ENCODE data around the gene UGGT2. TPM values are rescaled to one million over a fixed set of nuclear protein-coding genes. Genes with fewer than 3 reads are reported as not detected.
"Not testable (repeated sequence)": the region's sequence is repeated elsewhere in the genome, so short reads cannot be mapped to it uniquely, and the experiment has no call there.

UGGT2 gene
- total RNA-seq, 1 donor from 2014 or later, result 26.0 TPM

GRCh38 chr13:95781016-95781415 lies 272.2 kb downstream of the UGGT2 start:
- Histone ChIP-seq H3K27me3 (no peaks in the 10 kb centered on the region), H3K36me3 (peaks cover 0 to 23% of the 10 kb centered on the region in 2 donors), H3K4me3 (no peak overlapping the region), H3K4me1 (peaks cover 5 to 8% of the 10 kb centered on the region in 2 donors), H3K9me3 (no peaks in the 10 kb centered on the region), H3K27ac (no peak overlapping the region)
- intact Hi-C loops (cut with DNase I), result no loop called here
- no peak for TF ChIP-seq CTCF (IDR thresholded peaks at IDR 0.05)
- DNase-seq (ENCODE audit: low spot score in 2 of 2), result no peak

GRCh38 chr13:95779522-95779921 lies 273.7 kb downstream of the UGGT2 start:
- Histone ChIP-seq H3K36me3 (peaks cover 0 to 23% of the 10 kb centered on the region in 2 donors), H3K27me3 (no peaks in the 10 kb centered on the region), H3K4me3 (no peak overlapping the region), H3K9me3 (no peaks in the 10 kb centered on the region), H3K27ac (no peak overlapping the region), H3K4me1 (peaks cover 2 to 7% of the 10 kb centered on the region in 2 donors)
- TF ChIP-seq CTCF (IDR thresholded peaks at IDR 0.05), result no peak
- DNase-seq (ENCODE audit: low spot score in 2 of 2), result no peak
- intact Hi-C loops (cut with DNase I), result no loop called here

GRCh38 chr13:95771905-95772304 lies 281.3 kb downstream of the UGGT2 start:
- Histone ChIP-seq H3K4me1 (no peaks in the 10 kb centered on the region), H3K27ac (no peak overlapping the region), H3K27me3 (no peaks in the 10 kb centered on the region), H3K4me3 (no peak overlapping the region), H3K9me3 (no peaks in the 10 kb centered on the region), H3K36me3 (peaks cover 8 to 22% of the 10 kb centered on the region in 2 donors)
- no peak for TF ChIP-seq CTCF (IDR thresholded peaks at IDR 0.05)
- intact Hi-C loops (cut with DNase I), result no loop called here
- no peak for DNase-seq (ENCODE audit: low spot score in 2 of 2)

GRCh38 chr13:95763601-95764000 lies 289.6 kb downstream of the UGGT2 start:
- Histone ChIP-seq H3K4me1 (no peaks in the 10 kb centered on the region), H3K27me3 (no peaks in the 10 kb centered on the region), H3K36me3 (peaks cover 26 to 62% of the 10 kb centered on the region in 2 donors), H3K4me3 (no peak overlapping the region), H3K27ac (no peak overlapping the region), H3K9me3 (no peaks in the 10 kb centered on the region)
- no peak for TF ChIP-seq CTCF (IDR thresholded peaks at IDR 0.05)
- intact Hi-C loops (cut with DNase I), result no loop called here
- DNase-seq (ENCODE audit: low spot score in 2 of 2), result no peak

- intact Hi-C loops (cut with DNase I); H3K4me1 ChIP-seq; H3K27ac ChIP-seq; H3K4me3 ChIP-seq; DNase-seq (ENCODE audit: low spot score in 2 of 2); H3K27me3 ChIP-seq; H3K9me3 ChIP-seq: not testable (repeated sequence)
- peaks cover 26 to 58% of the 10 kb centered on the region in 2 donors for H3K36me3 ChIP-seq
Measured at GRCh38 chr13:95762626-95763025, 290.6 kb downstream of the UGGT2 start.

- Histone ChIP-seq H3K27ac (no peak overlapping the region), H3K9me3 (no peaks in the 10 kb centered on the region), H3K4me1 (no peaks in the 10 kb centered on the region), H3K4me3 (no peak overlapping the region), H3K36me3 (peaks cover 0 to 10% of the 10 kb centered on the region in 2 donors), H3K27me3 (no peaks in the 10 kb centered on the region)
- intact Hi-C loops (cut with DNase I), result no loop called here
- TF ChIP-seq CTCF (IDR thresholded peaks at IDR 0.05), result no peak
- no peak for DNase-seq (ENCODE audit: low spot score in 2 of 2)
Measured at GRCh38 chr13:95756072-95756471, 297.1 kb downstream of the UGGT2 start.

All from ascending aorta (tissue), 2 donors.